Ovary (tissue), 3 donors: Measurements from ENCODE around the gene MGAT4B.

Experiments
- CTCF ChIP-seq, 3 donors: fragments of 450-650 bp in 2 of 3; fragments of 200-600 bp in 1 of 3; IDR thresholded peaks; one replicate each; pipeline versions ENCODE4 v1.5.1 to v1.8.0; 2016 to 2022; ENCODE audit warnings: antibody characterized with exemption in 3 of 3, mild to moderate bottlenecking in 1 of 3
- POLR2A ChIP-seq: fragments of 450-650 bp; IDR thresholded peaks from one replicate; pipeline ENCODE4 v1.6.1; 2017; ENCODE audit warnings: antibody characterized with exemption, mild to moderate bottlenecking, moderate library complexity
- donor health status: DM: no; HTN: no; CAD: no.

- TF ChIP-seq CTCF (IDR thresholded peaks at IDR 0.05) (no peak), POLR2A (no peak)
Measured at GRCh38 chr5:179767496-179768100, 39.1 kb downstream of the MGAT4B start.
